ENCODE measurements around the gene PLXDC2. TPM values are rescaled to one million over a fixed set of nuclear protein-coding genes. Genes with fewer than 3 reads are reported as not detected.

Gene PLXDC2
- total RNA-seq, 1 donor from 2014 or later = 94.1 TPM

DNA sequence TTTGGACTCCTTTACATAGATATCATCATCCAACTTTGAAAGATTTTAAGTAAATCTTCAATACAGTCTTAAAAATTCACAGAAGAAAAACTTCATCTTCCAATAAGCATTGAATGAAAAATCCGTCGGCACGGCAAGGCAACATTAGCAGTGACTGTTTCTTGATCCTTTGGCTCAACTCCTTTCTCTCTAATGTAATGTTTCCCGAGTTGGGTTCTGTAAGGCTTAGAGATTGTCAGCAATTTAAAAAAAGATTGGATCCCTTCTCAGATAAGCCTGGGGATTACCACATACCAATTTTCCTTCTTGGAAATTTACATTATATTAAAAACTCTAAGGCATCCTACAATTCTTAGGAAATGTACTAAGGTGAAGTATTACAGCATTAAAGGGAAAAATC, 291.8 kb downstream of the PLXDC2 start:
- Histone ChIP-seq H3K27me3 (no peaks in the 10 kb centered on the region), H3K27ac (no peak overlapping the region)
- intact Hi-C loops (cut with DNase I) = no loop called here

DNA sequence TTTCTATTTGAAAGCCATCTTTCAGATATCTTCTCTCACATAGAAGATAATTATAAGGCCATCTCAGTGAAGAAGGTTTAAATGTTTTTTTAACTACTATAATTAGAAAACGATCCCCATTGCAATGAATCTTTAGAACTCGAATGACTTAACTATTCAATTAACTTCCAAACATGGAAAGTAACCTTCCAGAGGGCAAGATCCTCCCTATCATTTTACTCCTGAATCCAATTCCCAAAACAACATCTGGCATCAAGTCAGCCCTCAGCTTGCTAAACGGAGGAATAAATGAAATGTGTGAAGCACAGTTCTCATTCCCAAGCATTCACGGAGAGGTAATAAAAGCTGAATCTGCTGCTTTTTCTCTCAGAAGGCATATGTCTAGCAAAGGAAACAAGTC, 293.4 kb downstream of the PLXDC2 start:
- H3K9me3 ChIP-seq = no peaks in the 10 kb centered on the region
- TF ChIP-seq, protein P1, sequence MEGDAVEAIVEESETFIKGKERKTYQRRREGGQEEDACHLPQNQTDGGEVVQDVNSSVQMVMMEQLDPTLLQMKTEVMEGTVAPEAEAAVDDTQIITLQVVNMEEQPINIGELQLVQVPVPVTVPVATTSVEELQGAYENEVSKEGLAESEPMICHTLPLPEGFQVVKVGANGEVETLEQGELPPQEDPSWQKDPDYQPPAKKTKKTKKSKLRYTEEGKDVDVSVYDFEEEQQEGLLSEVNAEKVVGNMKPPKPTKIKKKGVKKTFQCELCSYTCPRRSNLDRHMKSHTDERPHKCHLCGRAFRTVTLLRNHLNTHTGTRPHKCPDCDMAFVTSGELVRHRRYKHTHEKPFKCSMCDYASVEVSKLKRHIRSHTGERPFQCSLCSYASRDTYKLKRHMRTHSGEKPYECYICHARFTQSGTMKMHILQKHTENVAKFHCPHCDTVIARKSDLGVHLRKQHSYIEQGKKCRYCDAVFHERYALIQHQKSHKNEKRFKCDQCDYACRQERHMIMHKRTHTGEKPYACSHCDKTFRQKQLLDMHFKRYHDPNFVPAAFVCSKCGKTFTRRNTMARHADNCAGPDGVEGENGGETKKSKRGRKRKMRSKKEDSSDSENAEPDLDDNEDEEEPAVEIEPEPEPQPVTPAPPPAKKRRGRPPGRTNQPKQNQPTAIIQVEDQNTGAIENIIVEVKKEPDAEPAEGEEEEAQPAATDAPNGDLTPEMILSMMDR (IDR thresholded peaks at IDR 0.05) = no peak
- intact Hi-C loops (cut with DNase I) = no loop called here

More for the DNA sequence above, 291.8 kb downstream of the PLXDC2 start:
- Histone ChIP-seq H3K4me1 (peaks cover 0 to 2% of the 10 kb centered on the region in 2 donors), H3K36me3 (no peaks in the 10 kb centered on the region), H3K9me3 (no peaks in the 10 kb centered on the region), H3K4me3 (no peak overlapping the region)
- DNase-seq (ENCODE audit: low spot score in 2 of 2) = no peak
- TF ChIP-seq, protein P1 (IDR thresholded peaks at IDR 0.05) = no peak

DNA sequence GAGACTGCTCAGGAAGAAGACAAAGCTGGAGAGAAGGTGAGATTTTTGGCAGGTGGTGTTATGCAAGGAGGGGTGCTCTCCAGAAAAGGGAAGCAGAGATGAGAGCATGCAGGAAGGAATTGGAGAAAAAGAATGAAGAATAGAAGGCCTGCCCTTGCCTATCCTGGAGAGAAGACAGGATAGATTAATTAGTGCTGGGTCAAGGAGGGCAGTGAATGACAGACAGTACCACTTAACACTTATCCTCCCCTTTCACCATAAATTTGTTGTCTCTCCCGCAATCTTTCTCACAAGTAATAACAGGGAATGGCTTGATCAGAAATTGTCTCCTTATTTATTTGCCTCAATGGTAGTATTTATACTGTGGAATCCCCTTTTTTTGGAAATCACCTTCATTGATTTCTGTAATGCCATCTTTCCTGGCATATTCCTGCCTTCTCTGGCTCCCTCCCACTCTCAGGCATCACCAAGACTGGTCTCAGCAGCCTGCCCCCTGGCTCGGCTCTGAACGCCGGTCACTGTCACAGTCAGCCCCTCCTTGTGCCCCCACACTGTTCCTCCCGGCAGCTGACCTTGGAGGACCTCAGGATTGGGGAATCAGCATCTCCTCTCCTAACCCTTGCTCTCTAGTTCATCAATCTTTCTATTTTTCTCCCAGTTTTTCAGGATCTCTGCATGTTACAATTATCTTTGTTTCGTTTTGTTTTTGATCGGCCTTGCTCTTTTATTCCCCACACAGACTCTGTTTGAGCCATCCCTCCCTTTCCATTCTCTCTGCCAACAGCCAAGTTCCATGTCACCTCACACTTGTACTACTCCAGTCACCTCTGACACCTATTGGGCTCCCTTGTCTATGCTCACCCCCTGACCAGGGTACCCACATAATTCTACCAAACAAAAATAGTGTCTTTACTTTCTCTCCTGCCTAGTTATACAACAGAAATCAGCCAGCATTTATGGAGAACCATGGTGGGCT, 294.2 kb downstream of the PLXDC2 start:
- intact Hi-C loops (cut with DNase I) = no loop called here
- no peaks in the 10 kb centered on the region for H3K9me3 ChIP-seq
- no peaks in the 10 kb centered on the region for H3K36me3 ChIP-seq
- no peaks in the 10 kb centered on the region for H3K27me3 ChIP-seq
- H3K4me3 ChIP-seq = no peak overlapping the region
- no peak for DNase-seq (ENCODE audit: low spot score in 2 of 2)
- no peak overlapping the region for H3K27ac ChIP-seq
- peaks cover 0 to 2% of the 10 kb centered on the region in 2 donors for H3K4me1 ChIP-seq
- TF ChIP-seq, protein P1 (IDR thresholded peaks at IDR 0.05) = no peak

More for the DNA sequence above, 293.4 kb downstream of the PLXDC2 start:
- DNase-seq (ENCODE audit: low spot score in 2 of 2) = no peak
- no peaks in the 10 kb centered on the region for H3K36me3 ChIP-seq
- H3K27me3 ChIP-seq = no peaks in the 10 kb centered on the region
- H3K27ac ChIP-seq = no peak overlapping the region
- H3K4me1 ChIP-seq = peaks cover 0 to 2% of the 10 kb centered on the region in 2 donors
- no peak overlapping the region for H3K4me3 ChIP-seq

DNA sequence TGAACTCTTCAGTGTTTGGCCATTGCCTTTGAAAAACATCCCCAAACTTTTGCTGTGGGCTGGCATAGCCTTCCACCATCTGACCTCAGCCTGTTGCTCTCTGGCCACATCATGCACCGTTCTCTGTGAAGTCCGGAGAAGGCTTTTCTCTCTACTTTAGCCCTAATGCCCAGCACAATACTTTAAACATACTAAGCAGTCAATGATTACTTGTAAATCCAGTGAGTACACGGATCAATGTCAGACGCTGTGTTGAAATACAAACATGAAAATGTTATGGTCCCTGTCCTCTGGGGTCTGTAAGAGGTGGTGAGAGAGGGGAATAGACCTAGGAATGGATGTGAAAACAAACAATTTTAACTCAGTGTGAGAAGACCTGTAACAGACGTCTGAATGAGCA, 297.9 kb downstream of the PLXDC2 start:
- H3K36me3 ChIP-seq = no peaks in the 10 kb centered on the region
- TF ChIP-seq, protein P1 (IDR thresholded peaks at IDR 0.05) = no peak
- DNase-seq (ENCODE audit: low spot score in 2 of 2) = no peak
- no peak overlapping the region for H3K27ac ChIP-seq
- intact Hi-C loops (cut with DNase I) = no loop called here
- H3K4me3 ChIP-seq = no peak overlapping the region
- H3K9me3 ChIP-seq = no peaks in the 10 kb centered on the region
- no peaks in the 10 kb centered on the region for H3K27me3 ChIP-seq
- H3K4me1 ChIP-seq = no peaks in the 10 kb centered on the region

DNA sequence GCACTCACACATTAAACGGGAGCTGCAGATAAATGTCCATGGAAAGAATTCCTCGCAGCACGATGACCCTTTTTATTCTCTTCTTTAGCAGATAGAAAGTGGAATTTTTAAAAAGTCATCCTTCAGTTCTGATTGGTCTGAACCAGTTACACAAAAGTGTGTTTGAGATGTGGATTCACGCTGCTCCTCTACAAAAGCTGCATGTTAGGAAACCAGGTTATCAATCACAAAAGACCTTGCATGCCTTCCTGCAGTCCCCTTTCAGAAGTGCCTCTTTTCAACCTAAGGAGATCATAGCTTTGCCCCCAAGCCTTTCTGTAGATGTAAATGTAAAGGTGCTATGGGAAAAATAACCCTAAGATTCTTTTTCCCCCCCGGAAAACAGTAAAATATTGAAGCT, 299.7 kb downstream of the PLXDC2 start:
- DNase-seq (ENCODE audit: low spot score in 2 of 2) = no peak
- Histone ChIP-seq H3K36me3 (no peaks in the 10 kb centered on the region), H3K27ac (no peak overlapping the region), H3K9me3 (no peaks in the 10 kb centered on the region), H3K4me1 (no peaks in the 10 kb centered on the region), H3K4me3 (no peak overlapping the region), H3K27me3 (no peaks in the 10 kb centered on the region)
- TF ChIP-seq, protein P1 (IDR thresholded peaks at IDR 0.05) = no peak
- intact Hi-C loops (cut with DNase I) = no loop called here
